Parathyroid adenoma (tissue), 2 donors: ENCODE data around the gene CEP350.
"Not testable (repeated sequence)": the region's sequence is repeated elsewhere in the genome, so short reads cannot be mapped to it uniquely, and the experiment has no call there.

ENCODE experiments used
- H2AFZ ChIP-seq: fragments of 300-600 bp; sonication (generic); one replicate; pipeline ENCODE4 v1.7.0; 2017; ENCODE audit warnings: antibody characterized with exemption, mild to moderate bottlenecking
- H3K27ac ChIP-seq: fragments of 300-600 bp; sonication (generic); one replicate; pipeline ENCODE4 v1.7.0; 2017
- H3K27me3 ChIP-seq: fragments of 300-600 bp; sonication (generic); one replicate; pipeline ENCODE4 v1.7.0; 2017; ENCODE audit warnings: low read length; ENCODE audit not compliant: control insufficient read depth, insufficient read depth
- H3K36me3 ChIP-seq: fragments of 300-600 bp; sonication (generic); one replicate; pipeline ENCODE4 v1.7.0; 2017; ENCODE audit warnings: low read length; ENCODE audit not compliant: control insufficient read depth, insufficient read depth
- H3K4me1 ChIP-seq: fragments of 300-600 bp; sonication (generic); one replicate; pipeline ENCODE4 v1.7.0; 2017; ENCODE audit warnings: control low read depth
- H3K4me2 ChIP-seq: fragments of 300-600 bp; sonication (generic); one replicate; pipeline ENCODE4 v1.7.0; 2017; ENCODE audit warnings: low read length
- H3K4me3 ChIP-seq: fragments of 300-600 bp; sonication (generic); one replicate; pipeline ENCODE4 v1.7.0; 2017; ENCODE audit warnings: low read depth, low read length
- H3K79me2 ChIP-seq: fragments of 300-600 bp; sonication (generic); one replicate; pipeline ENCODE4 v1.7.0; 2017; ENCODE audit warnings: control low read depth
- H3K9ac ChIP-seq: fragments of 300-600 bp; sonication (generic); one replicate; pipeline ENCODE4 v1.7.0; 2017; ENCODE audit warnings: mild to moderate bottlenecking
- H3K9me3 ChIP-seq: fragments of 300-600 bp; sonication (generic); one replicate; pipeline ENCODE4 v1.7.0; 2017; ENCODE audit warnings: low read length; ENCODE audit not compliant: control insufficient read depth
- CTCF ChIP-seq: fragments of 300-600 bp; sonication (generic); IDR thresholded peaks from one replicate; pipeline ENCODE4 v1.7.0; 2017; ENCODE audit warnings: antibody characterized with exemption, mild to moderate bottlenecking
- donor health status: primary hyperparathyroidism.

Gene CEP350

GRCh38 chr1:180131510-180131909, 176.9 kb downstream of the CEP350 start:
- no peak for TF ChIP-seq CTCF
- no peaks in the 10 kb centered on the region for H3K4me1 ChIP-seq
- no peaks in the 10 kb centered on the region for H3K9me3 ChIP-seq
- H3K36me3 ChIP-seq: no peaks in the 10 kb centered on the region
- H3K4me2 ChIP-seq: no peak overlapping the region
- H3K9ac ChIP-seq: no peak overlapping the region
- no peaks in the 10 kb centered on the region for H3K79me2 ChIP-seq
- no peak overlapping the region for H3K4me3 ChIP-seq
- no peaks in the 10 kb centered on the region for H3K27me3 ChIP-seq
- no peak overlapping the region for H3K27ac ChIP-seq
- H2AFZ ChIP-seq: no peak overlapping the region

- Histone ChIP-seq H2AFZ (no peak overlapping the region), H3K27me3 (no peaks in the 10 kb centered on the region), H3K4me2 (no peak overlapping the region), H3K79me2 (no peaks in the 10 kb centered on the region), H3K27ac (no peak overlapping the region), H3K4me3 (no peak overlapping the region), H3K36me3 (no peaks in the 10 kb centered on the region), H3K4me1 (no peaks in the 10 kb centered on the region), H3K9me3 (no peaks in the 10 kb centered on the region), H3K9ac (no peak overlapping the region)
- no peak for TF ChIP-seq CTCF
Observed at GRCh38 chr1:180133193-180133592, 178.6 kb downstream of the CEP350 start.

GRCh38 chr1:180133688-180134087, 179.1 kb downstream of the CEP350 start:
- H3K4me1 ChIP-seq, H3K27me3 ChIP-seq, H2AFZ ChIP-seq, H3K9me3 ChIP-seq, H3K79me2 ChIP-seq, H3K27ac ChIP-seq, H3K9ac ChIP-seq, H3K4me3 ChIP-seq, H3K4me2 ChIP-seq, H3K36me3 ChIP-seq: not testable (repeated sequence)

- no peak overlapping the region for H2AFZ ChIP-seq
- H3K4me2 ChIP-seq: no peak overlapping the region
- no peaks in the 10 kb centered on the region for H3K27me3 ChIP-seq
- H3K79me2 ChIP-seq: no peaks in the 10 kb centered on the region
- TF ChIP-seq CTCF: no peak
- H3K27ac ChIP-seq: no peak overlapping the region
- H3K4me1 ChIP-seq: no peaks in the 10 kb centered on the region
- no peaks in the 10 kb centered on the region for H3K36me3 ChIP-seq
- H3K9ac ChIP-seq: no peak overlapping the region
- H3K9me3 ChIP-seq: no peaks in the 10 kb centered on the region
- no peak overlapping the region for H3K4me3 ChIP-seq
Observed at GRCh38 chr1:180135535-180135934, 180.9 kb downstream of the CEP350 start.

GRCh38 chr1:180136331-180136967, 181.8 kb downstream of the CEP350 start:
- Histone ChIP-seq H2AFZ (no peak overlapping the region), H3K4me1 (no peaks in the 10 kb centered on the region), H3K4me3 (no peak overlapping the region), H3K9ac (no peak overlapping the region), H3K79me2 (no peaks in the 10 kb centered on the region), H3K27me3 (no peaks in the 10 kb centered on the region), H3K9me3 (no peaks in the 10 kb centered on the region), H3K27ac (no peak overlapping the region), H3K4me2 (no peak overlapping the region), H3K36me3 (no peaks in the 10 kb centered on the region)
- TF ChIP-seq CTCF: no peak
